ENCODE measurements around the gene ACER2. TPM values are rescaled to one million over a fixed set of nuclear protein-coding genes. Genes with fewer than 3 reads are reported as not detected.

The ACER2 gene
- total RNA-seq, result 1.5 and 2.2 TPM in 2 replicates

DNA sequence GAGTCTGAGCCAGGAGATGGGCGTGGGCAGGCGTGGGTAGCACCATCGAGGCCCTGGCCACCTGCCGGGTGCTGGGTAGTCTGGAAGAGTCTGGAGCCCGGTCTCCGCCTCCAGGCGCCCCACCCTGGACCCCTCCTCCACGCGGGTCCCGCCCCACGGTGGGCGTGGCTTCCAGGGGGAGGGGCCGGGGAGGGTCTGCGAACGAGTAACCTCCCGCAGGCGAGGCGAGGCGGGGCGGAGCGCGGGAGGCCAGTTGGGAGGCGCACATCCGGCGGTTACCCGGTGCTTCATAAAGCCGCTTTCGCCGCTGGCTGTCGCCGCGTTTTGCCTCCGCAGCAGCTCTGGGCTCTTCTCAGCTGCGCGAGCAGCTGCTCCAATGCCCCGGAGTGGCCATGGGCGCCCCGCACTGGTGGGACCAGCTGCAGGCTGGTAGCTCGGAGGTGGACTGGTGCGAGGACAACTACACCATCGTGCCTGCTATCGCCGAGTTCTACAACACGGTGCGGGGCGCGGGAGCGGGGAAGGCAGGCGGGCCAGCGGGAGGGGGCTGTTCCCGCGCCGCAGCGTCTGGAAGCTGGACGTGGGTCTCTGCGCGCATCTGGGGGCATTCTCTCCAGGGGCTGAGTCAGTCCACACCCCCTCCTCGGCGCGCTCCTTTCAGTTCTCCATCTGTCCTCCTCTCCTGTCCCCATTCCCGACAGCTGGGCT, at the start of gene ACER2:
TSS of gene ACER2 (plus strand) at position 317 of the 708 bp plus-strand sequence. CDS start at position 393, 76 bp downstream.
- no peaks in the 10 kb centered on the region for H4K20me1 ChIP-seq (ENCODE audit: insufficient read depth, low read length)
- peak within 1 kb of the TSS; percentile 79 for H3K4me3 ChIP-seq (ENCODE audit: insufficient read depth, low read length)
- H3K4me1 ChIP-seq (ENCODE audit: insufficient read depth, low read length), result peaks cover 20% of the 10 kb centered on the region
- no peaks in the 10 kb centered on the region for H3K36me3 ChIP-seq (ENCODE audit: insufficient read depth, low read length)
- peak within 1 kb of the TSS; percentile 85 for H2AFZ ChIP-seq (ENCODE audit: low read length)
- H3K9me3 ChIP-seq (ENCODE audit: low read depth, low read length), result no peaks in the 10 kb centered on the region
- no peaks in the 10 kb centered on the region for H3K27me3 ChIP-seq (ENCODE audit: insufficient read depth, low read length)
- H3K79me2 ChIP-seq (ENCODE audit: insufficient read depth, low read length), result no peaks in the 10 kb centered on the region
- TF ChIP-seq, protein P1, sequence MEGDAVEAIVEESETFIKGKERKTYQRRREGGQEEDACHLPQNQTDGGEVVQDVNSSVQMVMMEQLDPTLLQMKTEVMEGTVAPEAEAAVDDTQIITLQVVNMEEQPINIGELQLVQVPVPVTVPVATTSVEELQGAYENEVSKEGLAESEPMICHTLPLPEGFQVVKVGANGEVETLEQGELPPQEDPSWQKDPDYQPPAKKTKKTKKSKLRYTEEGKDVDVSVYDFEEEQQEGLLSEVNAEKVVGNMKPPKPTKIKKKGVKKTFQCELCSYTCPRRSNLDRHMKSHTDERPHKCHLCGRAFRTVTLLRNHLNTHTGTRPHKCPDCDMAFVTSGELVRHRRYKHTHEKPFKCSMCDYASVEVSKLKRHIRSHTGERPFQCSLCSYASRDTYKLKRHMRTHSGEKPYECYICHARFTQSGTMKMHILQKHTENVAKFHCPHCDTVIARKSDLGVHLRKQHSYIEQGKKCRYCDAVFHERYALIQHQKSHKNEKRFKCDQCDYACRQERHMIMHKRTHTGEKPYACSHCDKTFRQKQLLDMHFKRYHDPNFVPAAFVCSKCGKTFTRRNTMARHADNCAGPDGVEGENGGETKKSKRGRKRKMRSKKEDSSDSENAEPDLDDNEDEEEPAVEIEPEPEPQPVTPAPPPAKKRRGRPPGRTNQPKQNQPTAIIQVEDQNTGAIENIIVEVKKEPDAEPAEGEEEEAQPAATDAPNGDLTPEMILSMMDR (IDR thresholded peaks at IDR 0.05; ENCODE audit: extremely low read depth, low read depth, low read length), result no peak
- peak within 1 kb of the TSS; percentile 88 for H3K4me2 ChIP-seq (ENCODE audit: insufficient read depth, low read length)
- no peak within 1 kb of the TSS for H3K27ac ChIP-seq (ENCODE audit: low read depth, low read length)
- DNase-seq (ENCODE audit: insufficient read length, low spot score, missing footprints), result peak; percentile 96

DNA sequence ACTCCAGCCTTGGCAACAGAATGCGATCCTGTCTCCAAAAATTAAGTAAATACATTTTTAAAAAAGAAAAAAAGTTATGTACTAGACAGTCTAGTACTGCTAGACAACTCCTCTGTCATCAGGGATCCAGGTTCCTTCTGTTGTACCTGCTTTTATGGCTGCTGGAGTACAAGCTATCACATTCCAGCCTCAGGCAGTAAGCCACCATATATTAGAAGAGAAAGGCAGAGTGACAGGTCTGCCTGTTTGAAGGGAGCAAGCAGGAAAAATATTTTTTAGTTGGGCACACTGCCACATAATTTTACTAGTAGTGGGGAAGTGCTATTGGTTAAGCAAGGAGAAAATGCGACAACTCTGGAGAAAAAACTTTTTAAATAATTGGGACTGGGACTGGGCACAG, 39.7 kb upstream of the ACER2 start:
- Histone ChIP-seq H4K20me1 (ENCODE audit: insufficient read depth, low read length) (no peaks in the 10 kb centered on the region), H3K27ac (ENCODE audit: low read depth, low read length) (no peak overlapping the region), H3K4me1 (ENCODE audit: insufficient read depth, low read length) (no peaks in the 10 kb centered on the region), H3K36me3 (ENCODE audit: insufficient read depth, low read length) (peaks cover 10% of the 10 kb centered on the region), H3K9me3 (ENCODE audit: low read depth, low read length) (no peaks in the 10 kb centered on the region), H2AFZ (ENCODE audit: low read length) (no peak overlapping the region), H3K79me2 (ENCODE audit: insufficient read depth, low read length) (no peaks in the 10 kb centered on the region), H3K4me2 (ENCODE audit: insufficient read depth, low read length) (no peak overlapping the region), H3K27me3 (ENCODE audit: insufficient read depth, low read length) (no peaks in the 10 kb centered on the region), H3K4me3 (ENCODE audit: insufficient read depth, low read length) (no peak overlapping the region)
- TF ChIP-seq, protein P1 (IDR thresholded peaks at IDR 0.05; ENCODE audit: extremely low read depth, low read depth, low read length), result no peak
- DNase-seq (ENCODE audit: insufficient read length, low spot score, missing footprints), result no peak

- Histone ChIP-seq H3K4me3 (ENCODE audit: insufficient read depth, low read length) (no peak overlapping the region), H3K4me1 (ENCODE audit: insufficient read depth, low read length) (peaks cover 15% of the 10 kb centered on the region), H3K4me2 (ENCODE audit: insufficient read depth, low read length) (no peak overlapping the region), H2AFZ (ENCODE audit: low read length) (no peak overlapping the region), H3K27me3 (ENCODE audit: insufficient read depth, low read length) (no peaks in the 10 kb centered on the region), H3K9me3 (ENCODE audit: low read depth, low read length) (no peaks in the 10 kb centered on the region), H3K79me2 (ENCODE audit: insufficient read depth, low read length) (no peaks in the 10 kb centered on the region), H3K27ac (ENCODE audit: low read depth, low read length) (no peak overlapping the region), H4K20me1 (ENCODE audit: insufficient read depth, low read length) (peaks cover 13% of the 10 kb centered on the region), H3K36me3 (ENCODE audit: insufficient read depth, low read length) (peaks cover 32% of the 10 kb centered on the region)
- DNase-seq (ENCODE audit: insufficient read length, low spot score, missing footprints), result no peak
- TF ChIP-seq, protein P1 (IDR thresholded peaks at IDR 0.05; ENCODE audit: extremely low read depth, low read depth, low read length), result peak; percentile 22
These were observed 36.9 kb upstream of the ACER2 start for GRCh38 chr9:19371942-19372341.

- no peak overlapping the region for H3K27ac ChIP-seq (ENCODE audit: low read depth, low read length)
- H3K4me1 ChIP-seq (ENCODE audit: insufficient read depth, low read length), result peaks cover 21% of the 10 kb centered on the region
- H4K20me1 ChIP-seq (ENCODE audit: insufficient read depth, low read length), result peaks cover 19% of the 10 kb centered on the region
- no peak overlapping the region for H3K4me3 ChIP-seq (ENCODE audit: insufficient read depth, low read length)
- H2AFZ ChIP-seq (ENCODE audit: low read length), result no peak overlapping the region
- peaks cover 4% of the 10 kb centered on the region for H3K79me2 ChIP-seq (ENCODE audit: insufficient read depth, low read length)
- DNase-seq (ENCODE audit: insufficient read length, low spot score, missing footprints), result no peak
- TF ChIP-seq, protein P1 (IDR thresholded peaks at IDR 0.05; ENCODE audit: extremely low read depth, low read depth, low read length), result no peak
- H3K36me3 ChIP-seq (ENCODE audit: insufficient read depth, low read length), result peaks cover 38% of the 10 kb centered on the region
- H3K27me3 ChIP-seq (ENCODE audit: insufficient read depth, low read length), result no peaks in the 10 kb centered on the region
- no peak overlapping the region for H3K4me2 ChIP-seq (ENCODE audit: insufficient read depth, low read length)
- H3K9me3 ChIP-seq (ENCODE audit: low read depth, low read length), result no peaks in the 10 kb centered on the region
These were observed 36.2 kb upstream of the ACER2 start for GRCh38 chr9:19372567-19372966.
